ENCODE results near the gene DPPA4.
"Not testable (repeated sequence)": the region's sequence is repeated elsewhere in the genome, so short reads cannot be mapped to it uniquely, and the experiment has no call there.

Gene DPPA4, protein sequence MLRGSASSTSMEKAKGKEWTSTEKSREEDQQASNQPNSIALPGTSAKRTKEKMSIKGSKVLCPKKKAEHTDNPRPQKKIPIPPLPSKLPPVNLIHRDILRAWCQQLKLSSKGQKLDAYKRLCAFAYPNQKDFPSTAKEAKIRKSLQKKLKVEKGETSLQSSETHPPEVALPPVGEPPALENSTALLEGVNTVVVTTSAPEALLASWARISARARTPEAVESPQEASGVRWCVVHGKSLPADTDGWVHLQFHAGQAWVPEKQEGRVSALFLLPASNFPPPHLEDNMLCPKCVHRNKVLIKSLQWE

DNA sequence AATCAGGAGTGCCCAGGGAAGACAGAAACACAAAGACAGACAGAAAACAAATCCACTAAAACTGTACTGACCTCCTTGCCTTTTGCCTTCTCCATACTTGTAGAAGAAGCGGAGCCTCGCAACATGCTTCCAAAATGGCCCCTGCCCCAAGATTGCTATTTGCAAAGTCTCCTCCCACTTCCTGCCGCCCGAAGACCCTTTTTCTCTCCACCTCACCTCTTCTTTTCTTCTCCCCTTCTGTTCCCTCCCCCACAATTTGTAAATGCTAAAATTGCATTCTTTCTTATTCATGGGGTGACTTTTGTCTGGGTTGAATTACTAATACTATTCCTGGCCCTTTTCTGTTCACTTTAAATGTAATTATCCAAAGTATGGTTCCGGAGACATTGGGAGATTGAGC is at the start of gene DPPA4:
TSS of gene DPPA4 (minus strand) at position 154 of the 400 bp plus-strand sequence. CDS start at position 125, 29 bp downstream.
- no peak for DNase-seq

DNA sequence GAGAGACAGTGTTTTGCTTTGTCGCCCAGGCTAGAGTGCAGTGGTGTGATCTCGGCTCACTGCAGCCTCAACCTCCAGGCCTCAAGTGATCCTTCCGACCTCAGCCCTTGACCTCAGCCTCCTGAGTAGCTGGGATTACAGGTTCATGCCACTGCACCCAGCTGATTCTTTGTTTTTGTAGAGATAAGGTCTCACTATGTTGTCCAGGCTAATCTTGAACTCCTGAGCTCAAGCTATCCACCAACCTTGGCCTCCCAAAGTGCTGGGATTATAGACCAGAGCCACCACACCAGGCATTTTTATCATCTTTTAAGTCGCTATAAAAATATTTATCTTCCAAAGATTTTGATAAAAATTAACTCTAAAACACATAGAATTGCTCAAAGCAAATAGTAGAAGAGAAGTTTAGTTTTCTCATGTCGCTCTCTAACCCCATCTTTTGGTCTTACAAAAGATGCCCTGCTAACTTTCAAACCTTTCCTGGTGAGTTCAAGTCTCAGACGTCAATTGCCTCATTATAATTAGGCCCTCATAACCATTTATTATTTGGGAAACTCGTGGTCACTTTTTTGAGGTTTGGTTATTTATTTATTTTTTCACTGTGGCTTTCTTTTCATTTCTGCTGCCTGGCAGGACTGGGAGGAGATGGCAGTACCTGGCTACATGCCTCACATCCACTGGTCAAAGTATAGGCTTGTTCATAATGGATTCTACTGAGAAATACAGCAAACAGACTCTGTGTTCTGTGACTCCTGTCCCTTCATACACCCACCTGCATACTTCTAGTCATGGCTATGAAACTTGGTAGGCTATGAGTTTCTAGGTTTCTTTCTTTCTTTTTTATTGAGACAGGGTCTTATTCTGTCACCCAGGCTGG is 48.3 kb upstream of the DPPA4 start:
- DNase-seq = no peak

DNA sequence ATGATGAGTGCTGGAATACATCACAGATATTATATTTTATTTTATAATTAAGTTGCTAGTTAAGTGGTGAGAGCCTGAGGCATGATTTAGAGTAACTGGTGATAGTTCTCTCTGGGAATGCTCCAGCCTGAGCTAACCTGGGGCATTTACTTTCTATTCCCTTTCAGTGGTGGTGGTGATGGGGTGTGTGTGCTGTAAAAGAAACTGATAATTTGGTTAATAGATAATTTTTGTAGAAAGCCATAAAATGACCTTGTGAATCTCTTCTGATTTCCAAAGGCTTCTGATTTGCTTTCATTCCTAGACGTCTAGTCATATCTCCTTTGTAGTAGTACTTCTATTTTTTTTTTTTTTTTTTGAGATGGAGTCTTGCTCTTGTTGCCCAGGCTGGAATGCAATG is 46.8 kb upstream of the DPPA4 start:
- DNase-seq = no peak

DNA sequence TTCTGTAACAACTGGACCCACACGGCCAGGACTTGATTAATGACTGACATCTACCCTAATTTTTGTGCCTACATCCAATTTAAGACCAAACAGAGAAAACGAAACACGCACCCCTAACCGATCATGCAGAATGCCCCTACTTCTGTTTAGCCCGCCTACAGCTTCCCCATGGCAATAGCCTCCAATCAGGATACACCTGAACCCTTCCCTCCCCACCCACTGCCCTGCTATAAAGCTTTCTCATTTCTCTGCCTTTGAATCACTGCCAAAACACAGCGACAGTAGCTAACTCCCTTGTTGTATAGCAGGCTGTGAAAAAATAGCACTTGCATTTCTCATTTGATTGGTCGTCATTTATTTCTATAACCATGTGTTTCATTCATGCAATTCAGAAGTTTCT is 45.2 kb upstream of the DPPA4 start:
- no peak for DNase-seq

DNA sequence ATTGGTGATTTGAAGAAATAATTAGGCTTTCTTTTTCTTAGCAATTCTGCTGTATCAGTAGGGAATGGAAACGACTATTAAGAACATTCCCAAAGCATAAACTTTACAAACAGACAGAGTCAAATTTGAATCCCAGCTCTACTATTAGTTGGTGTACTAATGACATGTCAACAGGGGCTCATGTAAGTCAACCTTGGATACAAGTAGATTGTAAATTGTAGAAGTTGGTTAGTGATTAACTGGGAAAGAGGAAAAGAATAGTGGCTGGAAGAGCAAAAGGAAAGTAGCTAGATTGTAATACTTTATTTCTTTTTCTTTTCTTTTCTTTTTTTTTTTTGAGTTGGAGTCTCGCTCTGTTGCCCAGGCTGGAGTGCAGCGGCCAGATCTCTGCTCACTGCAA is 38.6 kb upstream of the DPPA4 start:
- DNase-seq = no peak

DNA sequence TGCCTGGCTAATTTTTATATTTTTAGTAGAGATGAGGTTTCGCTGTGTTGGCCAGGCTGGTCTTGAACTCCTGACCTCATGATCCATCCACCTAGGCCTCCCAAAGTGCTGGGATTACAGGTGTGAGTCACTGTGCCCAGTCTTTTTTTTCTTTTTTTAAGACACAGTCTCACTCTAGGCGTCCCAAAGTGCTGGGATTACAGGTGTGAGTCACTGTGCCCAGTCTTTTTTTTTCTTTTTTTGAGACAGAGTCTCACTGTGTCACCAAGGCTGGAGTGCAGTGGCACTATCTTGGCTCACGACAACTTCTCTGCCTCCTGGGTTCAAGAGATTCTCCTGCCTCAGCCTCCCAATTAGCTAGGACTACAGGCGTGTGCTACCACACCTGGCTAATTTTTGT is 37.1 kb upstream of the DPPA4 start:
- not testable (repeated sequence) for DNase-seq

DNA sequence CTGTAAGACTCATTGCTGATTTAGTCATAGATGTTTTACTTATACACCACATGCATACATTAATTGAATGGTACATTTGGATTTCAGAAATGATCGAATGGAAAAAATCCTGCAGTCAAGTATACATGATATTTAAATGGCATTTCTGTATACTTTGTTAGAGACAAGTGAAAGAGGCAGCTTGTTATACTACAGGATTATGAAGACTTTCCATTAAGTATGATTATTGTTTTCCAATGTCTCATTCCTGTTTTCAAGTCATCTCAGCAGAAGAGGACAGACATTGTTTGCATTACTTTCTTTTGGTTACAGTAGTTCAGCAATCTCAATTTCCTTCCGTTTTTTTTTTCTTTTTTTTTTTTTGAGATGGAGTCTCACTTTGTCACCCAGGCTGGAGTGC is 36.6 kb upstream of the DPPA4 start:
- DNase-seq = no peak

DNA sequence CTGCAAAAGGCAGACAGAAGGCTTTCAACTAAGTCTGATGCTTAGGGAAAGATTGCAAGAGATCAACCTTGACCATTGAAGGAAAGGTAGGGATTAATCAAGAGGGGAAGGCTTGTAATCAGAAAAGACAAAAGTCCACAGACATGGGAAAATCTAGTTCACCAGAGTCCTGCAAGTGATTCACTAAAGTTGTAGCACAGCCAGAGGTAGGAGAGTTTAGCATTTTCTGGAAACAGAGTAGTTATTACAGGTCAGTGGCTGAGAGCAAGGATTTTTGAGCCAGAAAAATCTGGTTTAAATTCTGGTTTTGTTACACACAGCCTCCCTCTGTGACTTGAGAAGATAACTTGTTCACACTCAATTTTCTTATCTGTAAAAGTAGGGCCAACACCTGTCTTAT is 35.3 kb upstream of the DPPA4 start:
- DNase-seq = no peak

DNA sequence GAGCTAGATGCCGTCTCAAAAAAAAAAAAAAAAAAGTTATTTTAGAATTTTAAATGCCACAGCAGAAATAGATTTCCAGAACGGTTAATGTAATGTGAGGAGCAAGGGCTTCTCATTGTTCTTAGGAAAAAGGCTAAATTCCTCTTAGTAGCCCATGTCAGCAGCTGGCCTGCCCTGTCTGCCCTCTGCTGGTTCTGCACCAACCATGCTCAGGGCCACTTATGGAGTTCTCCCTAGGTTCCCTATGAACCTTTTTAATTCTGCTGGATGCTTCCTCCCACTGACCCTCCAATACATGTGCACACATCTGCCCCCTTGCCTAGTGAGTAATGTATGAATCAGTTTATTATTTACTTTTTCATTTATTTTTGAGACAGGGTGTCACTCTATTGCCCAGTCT is 32.2 kb upstream of the DPPA4 start:
- DNase-seq = peak; percentile 35

DNA sequence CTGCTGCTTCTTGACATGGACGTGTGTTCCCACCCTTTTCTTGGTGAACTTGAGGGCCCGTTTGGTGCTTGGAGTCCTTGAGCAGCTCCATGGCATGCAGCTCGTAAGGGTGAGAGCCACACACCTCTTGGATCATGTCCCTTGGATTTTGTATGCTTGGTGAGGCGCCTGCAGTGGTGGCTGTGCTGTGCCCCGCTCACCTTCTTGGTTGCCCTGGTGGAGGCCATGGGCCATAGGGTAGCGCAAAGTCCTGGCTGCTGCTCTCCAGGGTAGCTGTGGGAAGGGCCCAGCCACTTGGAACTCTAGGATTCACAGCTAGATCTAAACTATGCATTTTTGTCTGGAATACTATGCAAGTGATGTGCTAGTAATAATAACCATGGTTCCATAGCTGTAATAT is 26.7 kb upstream of the DPPA4 start:
- DNase-seq = no peak

DNA sequence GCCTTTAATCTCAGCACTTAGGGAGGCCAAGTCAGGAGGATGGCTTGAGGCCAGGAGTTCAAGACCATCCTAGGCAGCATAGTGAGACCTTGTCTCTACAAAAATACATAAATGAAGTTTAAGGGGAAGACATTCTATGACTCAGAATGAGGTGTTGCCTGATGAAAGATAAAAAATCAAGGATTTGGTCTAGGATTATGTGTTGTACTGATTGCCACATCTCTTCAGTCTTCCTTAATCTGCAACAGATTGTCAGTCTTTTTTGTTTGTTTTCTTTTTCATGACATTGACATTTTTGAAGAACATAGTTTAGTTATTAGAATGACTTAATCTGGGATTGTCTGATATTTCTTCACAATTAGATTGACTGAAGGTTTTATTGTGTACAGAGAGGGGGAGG is 26.3 kb upstream of the DPPA4 start:
- peak; percentile 36 for DNase-seq

DNA sequence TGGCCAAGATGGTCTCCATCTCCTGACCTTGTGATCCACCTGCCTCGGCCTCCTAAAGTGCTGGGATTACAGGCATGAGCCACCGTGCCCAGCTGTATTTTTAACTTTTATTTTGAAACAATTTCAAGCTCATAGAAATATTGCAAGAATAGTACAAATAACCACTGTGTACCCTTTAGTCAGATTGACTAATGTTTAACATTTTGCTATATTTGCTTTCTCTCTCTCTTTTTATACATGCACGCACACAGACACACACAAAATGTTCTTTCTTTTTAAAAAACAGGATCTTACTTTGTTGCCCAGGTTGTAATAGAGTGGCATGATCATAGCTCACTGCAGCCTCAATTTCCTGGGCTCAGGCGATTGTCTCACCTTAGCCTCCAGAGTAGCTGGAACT is 25.5 kb upstream of the DPPA4 start:
- no peak for DNase-seq

DNA sequence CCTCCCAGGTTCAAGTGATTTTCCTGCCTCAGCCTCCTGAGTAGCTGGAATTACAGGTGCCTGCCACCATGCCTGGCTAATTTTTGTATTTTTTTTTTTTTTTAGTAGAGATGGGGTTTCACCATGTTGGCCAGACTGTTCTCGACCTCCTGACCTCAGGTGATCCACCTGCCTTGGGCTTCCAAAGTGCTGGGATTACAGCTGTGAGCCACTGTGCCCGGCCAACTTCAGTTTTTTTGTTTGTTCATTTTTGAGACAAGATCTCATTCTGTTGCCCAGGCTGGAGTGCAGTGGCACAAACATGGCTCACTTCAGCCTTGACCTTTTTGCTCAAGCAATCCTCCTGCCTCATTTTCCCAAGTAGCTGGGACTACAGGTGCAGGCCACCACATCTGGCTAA is 21.5 kb upstream of the DPPA4 start:
- not testable (repeated sequence) for DNase-seq

DNA sequence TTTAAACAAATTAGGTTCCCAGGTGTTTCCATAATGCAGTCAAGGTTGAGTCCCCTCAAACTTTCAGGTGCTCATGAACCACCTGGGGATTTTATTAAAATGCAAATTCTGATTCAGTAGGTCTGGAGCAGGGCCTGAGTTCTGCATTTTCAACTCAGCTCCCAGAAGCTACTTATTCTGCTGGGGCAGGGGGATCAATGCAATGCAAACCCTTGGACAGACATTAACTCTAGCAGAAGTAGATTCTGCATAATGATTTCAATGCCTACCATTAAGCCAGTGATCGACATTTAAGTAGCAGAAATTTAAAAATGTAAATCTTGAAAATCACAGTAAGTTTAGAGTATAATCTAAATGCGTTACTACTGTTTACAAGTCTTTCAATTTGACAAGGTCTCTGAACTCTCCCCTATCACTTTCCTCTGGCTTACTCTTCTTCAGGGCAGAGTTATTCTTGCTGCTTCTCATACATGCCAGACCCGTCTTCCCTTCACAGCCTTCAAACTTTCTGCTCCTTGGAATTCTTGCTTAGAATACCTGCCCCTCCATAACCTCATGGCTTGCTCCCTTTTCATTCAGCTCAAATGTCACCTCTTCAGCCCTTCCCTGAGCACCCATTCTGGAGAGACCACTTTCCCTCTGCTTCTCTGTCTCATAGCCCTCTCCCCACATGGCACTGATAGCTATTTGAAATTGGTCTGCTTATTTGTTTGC is 19.3 kb upstream of the DPPA4 start:
- DNase-seq = no peak

DNA sequence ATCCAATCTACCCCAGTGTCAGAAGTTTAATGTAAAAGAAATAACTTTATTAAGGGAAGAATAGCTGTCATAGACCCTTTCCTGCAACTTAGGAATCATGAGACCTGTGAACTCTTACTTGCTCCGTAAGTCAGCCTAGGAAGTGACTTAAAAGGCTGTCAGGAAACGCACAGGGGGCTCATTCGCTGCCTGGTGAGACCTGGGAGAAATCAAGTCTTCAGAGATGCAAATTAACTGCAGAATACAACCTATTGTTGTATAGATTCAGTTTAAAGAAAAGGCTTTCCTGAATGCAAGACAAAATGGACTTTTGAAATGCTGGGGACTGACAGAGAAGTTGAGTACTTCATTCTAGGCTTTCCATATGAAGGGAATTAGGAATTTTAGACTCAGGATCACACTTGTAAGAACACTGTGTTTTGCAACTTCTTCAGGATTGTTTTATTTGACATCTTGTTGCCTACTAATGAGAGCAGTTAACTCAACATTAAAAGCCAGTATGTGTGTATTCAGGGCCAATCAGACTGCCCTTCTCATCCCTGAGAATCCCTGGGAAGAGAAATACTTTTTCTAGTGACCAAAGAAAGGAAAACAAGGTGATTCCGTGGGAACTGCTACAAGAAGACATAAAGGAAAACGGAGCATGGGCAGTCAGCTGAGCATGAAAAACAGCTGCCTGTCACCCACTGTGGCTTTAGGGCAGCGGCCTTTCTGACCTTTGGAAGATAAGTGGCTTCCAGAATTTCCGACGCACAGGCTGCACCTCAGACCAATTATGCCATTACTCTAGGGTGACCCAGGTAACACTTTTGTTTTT is 18.5 kb upstream of the DPPA4 start:
- DNase-seq = no peak

DNA sequence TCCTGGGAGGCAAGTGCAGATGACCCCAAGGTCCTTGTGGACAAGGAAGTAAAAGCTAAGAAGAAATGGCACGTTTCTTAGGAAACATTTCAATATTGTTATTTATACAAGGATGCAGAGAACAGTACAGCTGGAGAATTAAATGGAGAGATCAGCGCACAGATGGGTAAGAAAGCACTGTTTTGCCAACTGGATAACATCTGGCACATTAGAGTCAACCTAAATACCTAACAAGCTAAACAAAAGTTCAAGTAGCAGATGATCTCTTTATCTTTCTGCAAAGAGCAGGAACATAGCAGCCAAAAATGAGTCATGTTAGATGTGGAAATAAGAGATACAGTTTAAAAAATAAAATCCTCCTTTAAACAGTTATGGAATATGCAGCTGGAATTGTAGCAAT is 15.7 kb upstream of the DPPA4 start:
- DNase-seq = peak; percentile 9

DNA sequence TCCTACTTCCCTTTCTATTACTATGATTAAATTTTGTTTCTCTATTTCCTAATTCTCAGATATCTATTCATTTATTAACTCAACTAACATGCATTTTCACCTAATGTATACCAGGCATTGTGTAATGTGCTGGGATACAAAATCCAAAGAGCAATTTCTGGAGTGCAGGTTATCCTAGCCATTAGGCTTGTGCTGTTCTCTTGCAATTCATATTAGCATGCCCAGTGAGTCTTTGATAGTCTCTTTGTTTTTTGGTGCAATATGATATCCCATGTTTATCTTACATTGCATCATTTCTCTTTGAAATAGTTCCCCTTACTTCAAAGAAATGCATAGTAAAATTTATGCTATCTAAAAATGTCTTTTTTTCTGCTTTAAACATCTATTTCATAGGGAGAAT is 13.9 kb upstream of the DPPA4 start:
- DNase-seq = no peak

DNA sequence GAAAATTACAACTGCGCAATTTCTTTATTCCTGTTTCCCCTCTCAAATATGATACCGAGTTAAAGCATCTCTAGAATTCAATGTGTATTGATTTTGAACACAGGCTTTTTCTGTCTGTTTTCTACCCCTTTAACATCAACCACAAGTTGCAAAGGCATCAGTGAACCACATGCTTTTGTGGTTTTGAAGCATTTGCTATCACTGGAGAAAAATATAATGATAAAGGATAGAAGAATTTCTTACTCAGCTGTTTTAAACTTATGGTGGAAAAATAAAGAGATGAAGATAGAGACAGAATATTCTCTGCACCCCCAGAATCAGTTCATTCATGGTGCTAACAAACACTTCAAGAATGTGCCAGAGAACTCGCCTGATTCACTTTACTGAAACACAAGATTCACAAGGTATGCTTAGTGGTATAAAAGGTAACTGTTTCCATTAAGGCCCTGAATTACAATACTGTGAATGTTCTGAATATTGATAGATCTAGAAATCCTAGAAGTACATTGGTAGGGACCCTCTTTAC is 9.5 kb upstream of the DPPA4 start:
- DNase-seq = peak; percentile 73

DNA sequence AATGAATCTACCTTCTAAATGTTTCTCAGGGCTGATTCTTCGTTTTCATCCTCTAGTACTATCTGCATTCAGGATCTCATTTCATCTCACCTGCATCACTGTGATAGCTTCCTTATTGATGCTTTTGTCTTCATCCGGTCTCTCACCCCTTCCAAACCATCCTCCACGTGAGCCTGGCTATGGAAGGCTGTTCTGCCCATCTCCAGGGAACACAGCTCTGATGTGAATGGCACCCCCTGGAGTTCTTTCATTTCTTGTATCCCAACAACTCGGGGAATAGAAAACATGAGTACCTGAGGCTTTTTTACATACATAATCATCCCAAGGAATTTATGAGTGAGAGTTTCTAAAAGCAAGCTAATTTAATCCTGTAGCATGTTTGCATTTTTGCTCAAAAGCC is 8.8 kb upstream of the DPPA4 start:
- DNase-seq = no peak

DNA sequence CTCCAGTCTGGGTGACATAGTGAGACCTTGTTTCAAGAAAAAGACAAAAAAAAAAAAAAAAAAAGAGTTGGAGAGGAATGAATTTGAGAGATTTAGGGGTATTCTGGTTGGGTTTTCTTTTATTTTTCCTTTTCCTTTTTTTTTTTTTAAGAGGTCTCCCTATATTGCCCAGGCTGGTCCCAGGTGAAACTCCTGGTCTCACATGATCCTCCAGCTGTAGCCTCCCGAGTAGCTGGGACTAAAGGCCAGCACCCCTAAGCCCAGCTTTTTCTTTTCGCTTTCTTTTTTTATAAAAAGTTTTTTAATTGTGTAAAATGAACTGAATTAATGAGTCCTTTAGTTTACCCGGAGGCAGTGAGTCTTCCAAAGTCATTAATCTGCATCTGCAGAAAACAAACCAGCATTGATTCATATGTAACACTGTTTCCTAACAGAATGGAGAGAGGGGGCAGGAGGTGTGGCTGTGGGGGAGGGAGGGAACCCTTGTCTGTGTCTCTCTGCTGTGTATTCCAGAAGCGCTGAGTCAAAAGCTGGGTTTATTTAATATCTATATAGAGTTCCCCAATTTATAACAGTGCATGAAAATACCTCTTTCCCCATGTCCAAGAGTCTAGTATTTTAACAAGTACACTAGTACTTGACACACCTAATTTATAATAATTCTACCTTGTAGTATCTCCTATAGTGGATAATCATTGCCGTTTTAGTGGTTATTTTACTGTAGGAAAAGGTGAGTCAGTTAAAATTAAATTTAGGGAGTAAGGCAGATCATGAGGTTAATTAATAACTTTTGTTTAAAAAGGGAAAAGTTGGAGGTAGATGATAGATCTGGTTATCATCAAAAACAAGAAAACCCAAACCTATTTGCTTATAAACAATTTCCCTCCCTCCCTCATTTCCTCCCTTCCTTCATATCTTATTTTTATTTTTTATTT is 2.6 kb upstream of the DPPA4 start:
- no peak for DNase-seq

DNA sequence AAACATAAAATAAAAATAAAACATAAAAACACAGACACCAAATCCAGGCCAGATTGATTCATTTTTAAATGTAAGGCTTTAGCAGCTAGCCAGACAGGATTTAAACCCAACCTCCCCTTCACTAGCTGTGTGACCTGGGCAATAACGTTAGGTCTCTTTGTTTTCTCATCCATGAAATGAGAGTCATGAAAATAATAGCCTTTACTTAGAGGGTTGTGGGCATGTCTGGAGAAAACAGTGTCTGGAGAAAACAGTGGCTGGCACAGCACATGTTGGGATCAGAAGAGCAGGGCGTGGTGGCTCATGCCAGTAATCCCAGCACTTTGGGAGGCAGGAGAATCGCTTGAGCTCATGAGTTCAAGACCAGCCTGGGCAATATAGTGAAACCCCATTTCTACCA is 1.9 kb upstream of the DPPA4 start:
- DNase-seq = no peak

Data from EL (cell line).